ENCODE results near the gene CD207. TPM values are rescaled to one million over a fixed set of nuclear protein-coding genes. Genes with fewer than 3 reads are reported as not detected.
"Not testable (repeated sequence)": the region's sequence is repeated elsewhere in the genome, so short reads cannot be mapped to it uniquely, and the experiment has no call there.

CD207 gene
- total RNA-seq = not detected

- Mint-ChIP-seq H3K36me3 (no peaks in the 10 kb centered on the region), H3K27ac (peak within 1 kb of the TSS in 1 of 2 donors; percentile 53), H3K9me3 (no peaks in the 10 kb centered on the region)
- ATAC-seq (no peak), DNase-seq (ENCODE audit: low spot score in 2 of 2) (no peak)
Measured at GRCh38 chr2:70835643-70836042, at the start of gene CD207. CD207 (minus strand) TSS chr2:70835816; CDS start chr2:70835776, 40 bp downstream.

GRCh38 chr2:70878543-70878942 is 42.9 kb upstream of the CD207 start:
- not testable (repeated sequence) for DNase-seq (ENCODE audit: low spot score in 2 of 2); ATAC-seq; H3K9me3 Mint-ChIP-seq
- peak overlapping the region in 1 of 2 donors; percentile 32 for H3K27ac Mint-ChIP-seq
- H3K36me3 Mint-ChIP-seq = peaks cover 24 to 33% of the 10 kb centered on the region in 2 donors

GRCh38 chr2:70876138-70876537 is 40.5 kb upstream of the CD207 start:
- H3K36me3 Mint-ChIP-seq = peaks cover 24 to 33% of the 10 kb centered on the region in 2 donors
- H3K9me3 Mint-ChIP-seq; ATAC-seq; DNase-seq (ENCODE audit: low spot score in 2 of 2); H3K27ac Mint-ChIP-seq: not testable (repeated sequence)

- no peak for ATAC-seq
- no peak for DNase-seq (ENCODE audit: low spot score in 2 of 2)
- Mint-ChIP-seq H3K36me3 (peaks cover 12 to 14% of the 10 kb centered on the region in 2 donors), H3K27ac (no peak overlapping the region), H3K9me3 (peaks cover 0 to 3% of the 10 kb centered on the region in 2 donors)
Measured at GRCh38 chr2:70873541-70873940, 37.9 kb upstream of the CD207 start.

GRCh38 chr2:70871398-70872211 is 36.0 kb upstream of the CD207 start:
- ATAC-seq (peak; percentile 97 to 98), DNase-seq (ENCODE audit: low spot score in 2 of 2) (peak; percentile 78 to 90)
- Mint-ChIP-seq H3K27ac (no peak overlapping the region), H3K9me3 (no peaks in the 10 kb centered on the region), H3K36me3 (peaks cover 0 to 3% of the 10 kb centered on the region in 2 donors)

- no peaks in the 10 kb centered on the region for H3K36me3 Mint-ChIP-seq
- no peaks in the 10 kb centered on the region for H3K9me3 Mint-ChIP-seq
- no peak for DNase-seq (ENCODE audit: low spot score in 2 of 2)
- ATAC-seq = no peak
- H3K27ac Mint-ChIP-seq = no peak overlapping the region
Measured at GRCh38 chr2:70870790-70871189, 35.2 kb upstream of the CD207 start.

DNA sequence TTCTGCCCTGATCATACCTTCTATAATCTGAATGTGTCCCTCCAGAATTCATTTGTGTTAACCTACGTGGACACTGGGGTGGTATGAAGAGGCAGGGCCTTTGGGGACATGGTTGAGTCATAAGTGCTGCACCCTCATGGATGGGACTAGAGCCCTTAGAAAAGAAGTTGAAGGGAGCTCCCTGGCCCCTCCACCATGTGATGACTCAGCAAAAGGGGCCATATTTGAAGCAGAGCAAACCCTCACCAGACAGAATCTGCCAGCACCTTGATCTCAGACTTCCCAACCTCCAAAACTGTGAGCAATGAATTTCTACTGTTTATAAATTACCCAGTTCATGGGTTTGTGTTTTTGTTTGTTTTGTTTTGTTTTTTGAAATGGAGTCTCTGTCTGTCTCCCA is 33.4 kb upstream of the CD207 start:
- DNase-seq (ENCODE audit: low spot score in 2 of 2) = no peak
- no peaks in the 10 kb centered on the region for H3K9me3 Mint-ChIP-seq
- ATAC-seq = no peak
- H3K36me3 Mint-ChIP-seq = no peaks in the 10 kb centered on the region
- no peak overlapping the region for H3K27ac Mint-ChIP-seq

- no peaks in the 10 kb centered on the region for H3K36me3 Mint-ChIP-seq
- H3K9me3 Mint-ChIP-seq = no peaks in the 10 kb centered on the region
- H3K27ac Mint-ChIP-seq = no peak overlapping the region
Measured at GRCh38 chr2:70861777-70862625, 26.4 kb upstream of the CD207 start.

GRCh38 chr2:70855667-70856066 is 20.1 kb upstream of the CD207 start:
- H3K27ac Mint-ChIP-seq = no peak overlapping the region
- DNase-seq (ENCODE audit: low spot score in 2 of 2) = no peak
- H3K9me3 Mint-ChIP-seq = no peaks in the 10 kb centered on the region
- ATAC-seq = no peak
- H3K36me3 Mint-ChIP-seq = no peaks in the 10 kb centered on the region

More at GRCh38 chr2:70861777-70862625, 26.4 kb upstream of the CD207 start:
- DNase-seq (ENCODE audit: low spot score in 2 of 2) (peak; percentile 67 to 86), ATAC-seq (peak; percentile 86 to 89)

GRCh38 chr2:70854411-70854810 is 18.8 kb upstream of the CD207 start:
- DNase-seq (ENCODE audit: low spot score in 2 of 2) (no peak), ATAC-seq (peak in 1 of 2 donors; percentile 9)
- H3K36me3 Mint-ChIP-seq = no peaks in the 10 kb centered on the region
- H3K27ac Mint-ChIP-seq = peak overlapping the region in 1 of 2 donors; percentile 11
- no peaks in the 10 kb centered on the region for H3K9me3 Mint-ChIP-seq

DNA sequence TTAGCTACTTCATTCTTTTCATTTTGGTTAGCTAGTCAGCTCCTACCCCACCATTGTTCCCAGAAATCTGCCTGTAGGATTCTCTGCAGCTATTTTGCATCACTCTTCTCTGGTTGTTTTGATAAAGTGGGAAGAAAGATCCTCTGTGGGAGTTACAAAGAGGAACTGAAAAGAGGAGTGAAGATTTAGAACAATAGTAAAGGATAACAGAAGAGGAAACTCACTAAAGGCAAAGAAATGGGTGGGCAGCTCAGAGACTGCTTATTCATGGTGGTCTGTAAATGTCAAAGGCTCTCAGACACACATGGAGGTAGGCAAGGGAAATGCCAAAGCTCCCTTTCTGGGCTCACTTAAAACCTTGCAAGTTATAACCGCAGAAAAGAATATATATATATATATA is 17.2 kb upstream of the CD207 start:
- H3K27ac Mint-ChIP-seq = peak overlapping the region in 1 of 2 donors; percentile 5
- no peak for DNase-seq (ENCODE audit: low spot score in 2 of 2)
- ATAC-seq = no peak

GRCh38 chr2:70851704-70852103 is 16.1 kb upstream of the CD207 start:
- H3K9me3 Mint-ChIP-seq = peaks cover 0 to 7% of the 10 kb centered on the region in 2 donors
- no peaks in the 10 kb centered on the region for H3K36me3 Mint-ChIP-seq
- peak; percentile 97 for ATAC-seq
- peak overlapping the region; percentile 79 to 81 for H3K27ac Mint-ChIP-seq
- peak in 1 of 2 donors; percentile 43 for DNase-seq (ENCODE audit: low spot score in 2 of 2)

More for the DNA sequence above, 17.2 kb upstream of the CD207 start:
- Mint-ChIP-seq H3K9me3 (peaks cover 0 to 7% of the 10 kb centered on the region in 2 donors), H3K36me3 (no peaks in the 10 kb centered on the region)

GRCh38 chr2:70850925-70851324 is 15.3 kb upstream of the CD207 start:
- Mint-ChIP-seq H3K27ac (peak overlapping the region in 1 of 2 donors; percentile 81), H3K36me3 (peaks cover 0 to 6% of the 10 kb centered on the region in 2 donors), H3K9me3 (peaks cover 0 to 12% of the 10 kb centered on the region in 2 donors)
- DNase-seq (ENCODE audit: low spot score in 2 of 2) (no peak), ATAC-seq (peak in 1 of 2 donors; percentile 23)

- peaks cover 0 to 20% of the 10 kb centered on the region in 2 donors for H3K9me3 Mint-ChIP-seq
- no peak overlapping the region for H3K27ac Mint-ChIP-seq
- ATAC-seq (no peak), DNase-seq (ENCODE audit: low spot score in 2 of 2) (no peak)
- H3K36me3 Mint-ChIP-seq = peaks cover 11 to 23% of the 10 kb centered on the region in 2 donors
Measured at GRCh38 chr2:70842401-70842800, 6.8 kb upstream of the CD207 start.

GRCh38 chr2:70837980-70838925 is 2.6 kb upstream of the CD207 start:
- Mint-ChIP-seq H3K9me3 (peaks cover 0 to 6% of the 10 kb centered on the region in 2 donors), H3K36me3 (peaks cover 6 to 12% of the 10 kb centered on the region in 2 donors)
- DNase-seq (ENCODE audit: low spot score in 2 of 2) = no peak

GRCh38 chr2:70834881-70835280 is 735 bp downstream of the CD207 start:
- Mint-ChIP-seq H3K27ac (peak overlapping the region in 1 of 2 donors; percentile 53), H3K36me3 (peaks cover 0 to 4% of the 10 kb centered on the region in 2 donors), H3K9me3 (no peaks in the 10 kb centered on the region)
- DNase-seq (ENCODE audit: low spot score in 2 of 2) (no peak), ATAC-seq (no peak)

More at GRCh38 chr2:70837980-70838925, 2.6 kb upstream of the CD207 start:
- no peak overlapping the region for H3K27ac Mint-ChIP-seq
- ATAC-seq = no peak

Data from activated naive CD4-positive, alpha-beta T cell treated with anti-CD3 and anti-CD28 coated beads, Interleukin-2, amount 50 U/mL, for 72 hours (primary cell).